GM23338 (cell line): Measurements from ENCODE around the gene PHF24. TPM values are rescaled to one million over a fixed set of nuclear protein-coding genes. Genes with fewer than 3 reads are reported as not detected.
A peak's percentile ranks its signal among the peaks of the same experiment; 100 is the strongest.

Source experiments
- ATAC-seq: fragments of 200-7000 bp; cut with Tn5 transposase; 3 replicates; pipeline ENCODE4 v1.9.1; 2020
- DNase-seq: peaks from one replicate; pipeline ENCODE4 v3.0.0-alpha.2; 2015; ENCODE audit warnings: low spot score
- H2AFZ ChIP-seq: fragments of 200-600 bp; sonication (generic); 2 replicates; pipeline ENCODE4 v1.8.0; 2016; ENCODE audit warnings: antibody characterized with exemption, mild to moderate bottlenecking, moderate library complexity
- H3F3A ChIP-seq: fragments of 200-600 bp; sonication (generic); replicated peaks from 2 replicates; pipeline ENCODE4 v1.8.0; 2017; ENCODE audit warnings: antibody characterized with exemption, mixed run types, low read depth
- H3K27ac ChIP-seq: fragments of 200-600 bp; sonication (generic); 2 replicates; pipeline ENCODE4 v1.6.1; 2016; ENCODE audit warnings: low read depth
- H3K27me3 ChIP-seq: fragments of 200-600 bp; sonication (generic); 2 replicates; pipeline ENCODE4 v1.8.0; 2016; ENCODE audit warnings: mild to moderate bottlenecking, mixed run types, moderate library complexity; ENCODE audit not compliant: insufficient read depth
- H3K36me3 ChIP-seq: fragments of 200-600 bp; sonication (generic); 2 replicates; pipeline ENCODE4 v1.8.0; 2016; ENCODE audit warnings: mild to moderate bottlenecking; ENCODE audit not compliant: insufficient read depth
- H3K4me1 ChIP-seq: fragments of 200-600 bp; sonication (generic); 2 replicates; pipeline ENCODE4 v1.8.0; 2016; ENCODE audit warnings: mild to moderate bottlenecking, moderate library complexity; ENCODE audit not compliant: insufficient read depth
- H3K4me2 ChIP-seq: fragments of 200-600 bp; sonication (generic); 2 replicates; pipeline ENCODE4 v1.7.1; 2017; ENCODE audit warnings: mixed run types
- H3K4me3 ChIP-seq: fragments of 200-600 bp; sonication (generic); 2 replicates; pipeline ENCODE4 v1.6.1; 2016; ENCODE audit warnings: mixed run types
- H3K79me2 ChIP-seq: fragments of 200-600 bp; sonication (generic); replicated peaks from 2 replicates; pipeline ENCODE4 v1.8.0; 2017; ENCODE audit warnings: mild to moderate bottlenecking; ENCODE audit not compliant: insufficient read depth
- H3K9me2 ChIP-seq: fragments of 200-600 bp; sonication (generic); 2 replicates; pipeline ENCODE4 v1.8.0; 2017; ENCODE audit not compliant: insufficient read depth
- H4K20me1 ChIP-seq: fragments of 200-600 bp; sonication (generic); replicated peaks from 2 replicates; pipeline ENCODE4 v1.8.0; 2017; ENCODE audit warnings: mild to moderate bottlenecking; ENCODE audit not compliant: insufficient read depth
- H3K27ac Mint-ChIP-seq: 2 replicates; pipeline ENCODE4 v1.8.0; 2020; ENCODE audit warnings: inconsistent platforms, mild to moderate bottlenecking, moderate library complexity, mixed read lengths
- H3K27me3 Mint-ChIP-seq: 3 replicates; pipeline ENCODE4 v1.8.0; 2022; ENCODE audit warnings: low read depth, mild to moderate bottlenecking, moderate library complexity, mixed read lengths, inconsistent platforms; ENCODE audit not compliant: insufficient read depth, poor library complexity
- H3K36me3 Mint-ChIP-seq: 3 replicates; pipeline ENCODE4 v1.8.0; 2021; ENCODE audit warnings: low read depth, mild to moderate bottlenecking, inconsistent platforms, moderate library complexity, mixed read lengths
- H3K4me1 Mint-ChIP-seq: 3 replicates; pipeline ENCODE4 v1.8.0; 2020; ENCODE audit warnings: mild to moderate bottlenecking, inconsistent platforms, mixed read lengths
- H3K4me3 Mint-ChIP-seq: 3 replicates; pipeline ENCODE4 v1.8.0; 2021; ENCODE audit warnings: moderate library complexity, mild to moderate bottlenecking, inconsistent platforms, mixed read lengths
- H3K9me3 Mint-ChIP-seq: 3 replicates; pipeline ENCODE4 v1.8.0; 2020; ENCODE audit warnings: moderate library complexity, mild to moderate bottlenecking, inconsistent platforms, mixed read lengths
- CREB1 ChIP-seq: fragments of 250-450 bp; sonication (Bioruptor Pico); IDR thresholded peaks from 2 replicates; pipeline ENCODE4 v1.5.0; 2020; ENCODE audit warnings: low read depth, mild to moderate bottlenecking, moderate library complexity
- EZH2 ChIP-seq: fragments of 200-600 bp; sonication (generic); IDR thresholded peaks from one replicate; pipeline ENCODE4 v1.8.0; 2017; ENCODE audit warnings: antibody characterized with exemption, mild to moderate bottlenecking, low read depth; ENCODE audit not compliant: unreplicated experiment
- EZH2phosphoT487 ChIP-seq: fragments of 200-600 bp; sonication (generic); IDR thresholded peaks from one replicate; pipeline ENCODE4 v1.8.1; 2018; ENCODE audit warnings: antibody characterized with exemption; ENCODE audit not compliant: unreplicated experiment
- NANOG ChIP-seq: IDR thresholded peaks from 2 replicates; pipeline ENCODE4 v1.6.1; 2016; ENCODE audit warnings: antibody characterized with exemption, borderline replicate concordance
- POLR2AphosphoS5 ChIP-seq: IDR thresholded peaks from 2 replicates; pipeline ENCODE4 v1.6.1; 2016; ENCODE audit warnings: antibody characterized with exemption, low read depth
- STAT1 ChIP-seq: IDR thresholded peaks from one replicate; pipeline ENCODE4 v1.6.1; 2016; ENCODE audit warnings: antibody characterized with exemption; ENCODE audit not compliant: unreplicated experiment
- ZNF114 ChIP-seq: fragments of 250-450 bp; sonication (Bioruptor Pico); IDR thresholded peaks from 2 replicates; pipeline ENCODE4 v1.5.0; 2020; ENCODE audit warnings: mild to moderate bottlenecking, moderate library complexity
- polyA plus RNA-seq: library from polyadenylated mRNA; unstranded; fragments of >200 nt; fragmentation: Nextera tagmentation; extraction: Ambion mirVana; gene quantifications from 2 replicates; pipeline ENCODE4 v1.2.1, GENCODE V29; 2016
- total RNA-seq: library from RNA; depleted of rRNA; stranded (reverse); fragments of >200 nt; shearing (Covaris generic); gene quantifications from 2 replicates; pipeline ENCODE4 v1.2.3, GENCODE V29; 2014
- TF ChIP-seq, protein P1 (sequence below): IDR thresholded peaks from one replicate; pipeline ENCODE4 v1.6.1; 2018; ENCODE audit warnings: antibody characterized with exemption; ENCODE audit not compliant: unreplicated experiment
- TF ChIP-seq, protein P2 (sequence below): IDR thresholded peaks from 2 replicates; pipeline ENCODE4 v1.6.1; 2016; ENCODE audit warnings: antibody characterized with exemption
- TF ChIP-seq, protein P3 (sequence below), 2 experiments: fragments of 200-600 bp in 1 of 2; sonication (generic) in 1 of 2; conservative IDR thresholded peaks; 2 replicates each; pipeline versions ENCODE4 v1.5.1 to v1.6.1; 2016 to 2017; ENCODE audit warnings: antibody characterized with exemption in 2 of 2, low read depth in 2 of 2, mild to moderate bottlenecking in 2 of 2, moderate library complexity in 1 of 2
- TF ChIP-seq, protein P4 (sequence below): fragments of 250-450 bp; sonication (Bioruptor Pico); IDR thresholded peaks from 2 replicates; pipeline ENCODE4 v1.5.0; 2020; ENCODE audit warnings: mild to moderate bottlenecking, moderate library complexity

PHF24 gene
- total and polyA plus RNA-seq, 2 experiments from 2014 or later: 0.05 to 0.14 TPM

DNA sequence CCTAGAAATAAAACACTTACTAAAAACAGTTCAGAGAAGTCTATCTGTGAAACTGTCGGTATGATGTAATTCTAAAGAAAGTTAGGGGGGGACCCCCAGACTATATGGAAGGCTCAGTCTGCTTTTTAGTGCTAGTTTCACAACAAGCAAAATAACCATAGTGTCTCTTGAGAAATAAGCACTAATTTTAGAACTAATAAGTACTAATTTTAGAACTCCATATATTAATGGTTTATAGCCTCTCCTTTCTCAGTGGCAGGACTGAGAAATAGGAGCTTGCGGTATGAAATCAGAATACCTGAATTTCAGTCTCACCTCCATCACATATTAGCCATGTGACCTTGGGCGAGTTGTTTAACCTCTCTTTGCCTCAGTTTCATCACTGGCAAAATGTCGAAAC lies 1.4 kb upstream of the PHF24 start (continued):
- no peak for TF ChIP-seq NANOG
- no peak for TF ChIP-seq ZNF114 (CRISPR knock-in tag)
- TF ChIP-seq POLR2AphosphoS5: no peak
- TF ChIP-seq, protein P1, sequence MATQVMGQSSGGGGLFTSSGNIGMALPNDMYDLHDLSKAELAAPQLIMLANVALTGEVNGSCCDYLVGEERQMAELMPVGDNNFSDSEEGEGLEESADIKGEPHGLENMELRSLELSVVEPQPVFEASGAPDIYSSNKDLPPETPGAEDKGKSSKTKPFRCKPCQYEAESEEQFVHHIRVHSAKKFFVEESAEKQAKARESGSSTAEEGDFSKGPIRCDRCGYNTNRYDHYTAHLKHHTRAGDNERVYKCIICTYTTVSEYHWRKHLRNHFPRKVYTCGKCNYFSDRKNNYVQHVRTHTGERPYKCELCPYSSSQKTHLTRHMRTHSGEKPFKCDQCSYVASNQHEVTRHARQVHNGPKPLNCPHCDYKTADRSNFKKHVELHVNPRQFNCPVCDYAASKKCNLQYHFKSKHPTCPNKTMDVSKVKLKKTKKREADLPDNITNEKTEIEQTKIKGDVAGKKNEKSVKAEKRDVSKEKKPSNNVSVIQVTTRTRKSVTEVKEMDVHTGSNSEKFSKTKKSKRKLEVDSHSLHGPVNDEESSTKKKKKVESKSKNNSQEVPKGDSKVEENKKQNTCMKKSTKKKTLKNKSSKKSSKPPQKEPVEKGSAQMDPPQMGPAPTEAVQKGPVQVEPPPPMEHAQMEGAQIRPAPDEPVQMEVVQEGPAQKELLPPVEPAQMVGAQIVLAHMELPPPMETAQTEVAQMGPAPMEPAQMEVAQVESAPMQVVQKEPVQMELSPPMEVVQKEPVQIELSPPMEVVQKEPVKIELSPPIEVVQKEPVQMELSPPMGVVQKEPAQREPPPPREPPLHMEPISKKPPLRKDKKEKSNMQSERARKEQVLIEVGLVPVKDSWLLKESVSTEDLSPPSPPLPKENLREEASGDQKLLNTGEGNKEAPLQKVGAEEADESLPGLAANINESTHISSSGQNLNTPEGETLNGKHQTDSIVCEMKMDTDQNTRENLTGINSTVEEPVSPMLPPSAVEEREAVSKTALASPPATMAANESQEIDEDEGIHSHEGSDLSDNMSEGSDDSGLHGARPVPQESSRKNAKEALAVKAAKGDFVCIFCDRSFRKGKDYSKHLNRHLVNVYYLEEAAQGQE: no peak
- no peak for TF ChIP-seq STAT1
- TF ChIP-seq EZH2: no peak
- no peak for TF ChIP-seq CREB1 (CRISPR knock-in tag)
- TF ChIP-seq, protein P2, sequence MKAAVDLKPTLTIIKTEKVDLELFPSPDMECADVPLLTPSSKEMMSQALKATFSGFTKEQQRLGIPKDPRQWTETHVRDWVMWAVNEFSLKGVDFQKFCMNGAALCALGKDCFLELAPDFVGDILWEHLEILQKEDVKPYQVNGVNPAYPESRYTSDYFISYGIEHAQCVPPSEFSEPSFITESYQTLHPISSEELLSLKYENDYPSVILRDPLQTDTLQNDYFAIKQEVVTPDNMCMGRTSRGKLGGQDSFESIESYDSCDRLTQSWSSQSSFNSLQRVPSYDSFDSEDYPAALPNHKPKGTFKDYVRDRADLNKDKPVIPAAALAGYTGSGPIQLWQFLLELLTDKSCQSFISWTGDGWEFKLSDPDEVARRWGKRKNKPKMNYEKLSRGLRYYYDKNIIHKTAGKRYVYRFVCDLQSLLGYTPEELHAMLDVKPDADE: no peak
- TF ChIP-seq EZH2phosphoT487: no peak
- TF ChIP-seq, protein P3, sequence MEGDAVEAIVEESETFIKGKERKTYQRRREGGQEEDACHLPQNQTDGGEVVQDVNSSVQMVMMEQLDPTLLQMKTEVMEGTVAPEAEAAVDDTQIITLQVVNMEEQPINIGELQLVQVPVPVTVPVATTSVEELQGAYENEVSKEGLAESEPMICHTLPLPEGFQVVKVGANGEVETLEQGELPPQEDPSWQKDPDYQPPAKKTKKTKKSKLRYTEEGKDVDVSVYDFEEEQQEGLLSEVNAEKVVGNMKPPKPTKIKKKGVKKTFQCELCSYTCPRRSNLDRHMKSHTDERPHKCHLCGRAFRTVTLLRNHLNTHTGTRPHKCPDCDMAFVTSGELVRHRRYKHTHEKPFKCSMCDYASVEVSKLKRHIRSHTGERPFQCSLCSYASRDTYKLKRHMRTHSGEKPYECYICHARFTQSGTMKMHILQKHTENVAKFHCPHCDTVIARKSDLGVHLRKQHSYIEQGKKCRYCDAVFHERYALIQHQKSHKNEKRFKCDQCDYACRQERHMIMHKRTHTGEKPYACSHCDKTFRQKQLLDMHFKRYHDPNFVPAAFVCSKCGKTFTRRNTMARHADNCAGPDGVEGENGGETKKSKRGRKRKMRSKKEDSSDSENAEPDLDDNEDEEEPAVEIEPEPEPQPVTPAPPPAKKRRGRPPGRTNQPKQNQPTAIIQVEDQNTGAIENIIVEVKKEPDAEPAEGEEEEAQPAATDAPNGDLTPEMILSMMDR (conservative IDR thresholded peaks at IDR 0.05; ENCODE audit: low read depth in 2 of 2): no peak

DNA sequence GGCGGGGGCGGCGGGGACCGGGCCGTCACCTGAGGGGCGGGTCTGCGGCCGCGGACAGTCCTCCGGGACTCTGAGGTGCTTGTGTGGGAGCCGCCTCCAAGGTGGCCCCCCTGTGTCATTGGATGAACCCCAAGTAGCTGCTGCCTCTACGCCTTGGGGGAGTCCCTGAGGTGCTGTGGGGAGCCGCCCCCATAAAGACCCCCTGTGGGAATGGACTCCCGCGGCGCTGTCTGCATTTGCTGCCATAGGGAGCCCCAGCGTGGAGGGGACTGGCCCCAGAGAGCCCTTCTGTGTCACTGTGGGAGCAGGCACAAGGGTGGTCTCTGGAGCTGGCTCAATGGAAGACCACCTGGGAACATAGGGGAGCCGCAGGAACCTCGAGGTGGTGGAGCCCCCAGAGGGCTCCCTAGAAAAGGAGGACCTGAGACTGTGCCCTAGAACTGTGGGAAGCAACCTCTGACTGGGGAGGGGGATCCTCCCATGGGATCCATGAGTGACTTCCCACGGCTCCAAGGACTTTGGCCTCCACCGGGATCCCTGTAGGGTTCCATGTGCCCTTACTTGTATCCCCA lies 412 bp downstream of the PHF24 start:
- H3K9me2 ChIP-seq: no peaks in the 10 kb centered on the region
- DNase-seq (no peak), ATAC-seq (peak; percentile 8; the same call in 2 of the 3 replicates)
- H3K27me3 Mint-ChIP-seq: peaks cover 26% of the 10 kb centered on the region
- peak overlapping the region; percentile 82 for H3K4me2 ChIP-seq
- H4K20me1 ChIP-seq: no peaks in the 10 kb centered on the region
- no peaks in the 10 kb centered on the region for H3K36me3 ChIP-seq
- no peak overlapping the region for H3K27ac ChIP-seq
- H3K27ac Mint-ChIP-seq: no peak overlapping the region
- H3K4me3 ChIP-seq: peak overlapping the region; percentile 63
- H3K4me1 Mint-ChIP-seq: peaks cover 19% of the 10 kb centered on the region; the same call in 2 of the 3 replicates
- H2AFZ ChIP-seq: peak overlapping the region; percentile 56; the same call in 1 of the 2 replicates
- no peaks in the 10 kb centered on the region for H3K36me3 Mint-ChIP-seq
- H3F3A ChIP-seq: 0 out of 2 replicates have a peak, but pooled peaks cover 3% of the 10 kb centered on the region
- peaks cover 69% of the 10 kb centered on the region for H3K27me3 ChIP-seq
- no peaks in the 10 kb centered on the region for H3K79me2 ChIP-seq
- no peaks in the 10 kb centered on the region for H3K9me3 Mint-ChIP-seq
- peaks cover 8% of the 10 kb centered on the region; the same call in 1 of the 2 replicates for H3K4me1 ChIP-seq
- H3K4me3 Mint-ChIP-seq: peak overlapping the region; percentile 65
- TF ChIP-seq, protein P4, sequence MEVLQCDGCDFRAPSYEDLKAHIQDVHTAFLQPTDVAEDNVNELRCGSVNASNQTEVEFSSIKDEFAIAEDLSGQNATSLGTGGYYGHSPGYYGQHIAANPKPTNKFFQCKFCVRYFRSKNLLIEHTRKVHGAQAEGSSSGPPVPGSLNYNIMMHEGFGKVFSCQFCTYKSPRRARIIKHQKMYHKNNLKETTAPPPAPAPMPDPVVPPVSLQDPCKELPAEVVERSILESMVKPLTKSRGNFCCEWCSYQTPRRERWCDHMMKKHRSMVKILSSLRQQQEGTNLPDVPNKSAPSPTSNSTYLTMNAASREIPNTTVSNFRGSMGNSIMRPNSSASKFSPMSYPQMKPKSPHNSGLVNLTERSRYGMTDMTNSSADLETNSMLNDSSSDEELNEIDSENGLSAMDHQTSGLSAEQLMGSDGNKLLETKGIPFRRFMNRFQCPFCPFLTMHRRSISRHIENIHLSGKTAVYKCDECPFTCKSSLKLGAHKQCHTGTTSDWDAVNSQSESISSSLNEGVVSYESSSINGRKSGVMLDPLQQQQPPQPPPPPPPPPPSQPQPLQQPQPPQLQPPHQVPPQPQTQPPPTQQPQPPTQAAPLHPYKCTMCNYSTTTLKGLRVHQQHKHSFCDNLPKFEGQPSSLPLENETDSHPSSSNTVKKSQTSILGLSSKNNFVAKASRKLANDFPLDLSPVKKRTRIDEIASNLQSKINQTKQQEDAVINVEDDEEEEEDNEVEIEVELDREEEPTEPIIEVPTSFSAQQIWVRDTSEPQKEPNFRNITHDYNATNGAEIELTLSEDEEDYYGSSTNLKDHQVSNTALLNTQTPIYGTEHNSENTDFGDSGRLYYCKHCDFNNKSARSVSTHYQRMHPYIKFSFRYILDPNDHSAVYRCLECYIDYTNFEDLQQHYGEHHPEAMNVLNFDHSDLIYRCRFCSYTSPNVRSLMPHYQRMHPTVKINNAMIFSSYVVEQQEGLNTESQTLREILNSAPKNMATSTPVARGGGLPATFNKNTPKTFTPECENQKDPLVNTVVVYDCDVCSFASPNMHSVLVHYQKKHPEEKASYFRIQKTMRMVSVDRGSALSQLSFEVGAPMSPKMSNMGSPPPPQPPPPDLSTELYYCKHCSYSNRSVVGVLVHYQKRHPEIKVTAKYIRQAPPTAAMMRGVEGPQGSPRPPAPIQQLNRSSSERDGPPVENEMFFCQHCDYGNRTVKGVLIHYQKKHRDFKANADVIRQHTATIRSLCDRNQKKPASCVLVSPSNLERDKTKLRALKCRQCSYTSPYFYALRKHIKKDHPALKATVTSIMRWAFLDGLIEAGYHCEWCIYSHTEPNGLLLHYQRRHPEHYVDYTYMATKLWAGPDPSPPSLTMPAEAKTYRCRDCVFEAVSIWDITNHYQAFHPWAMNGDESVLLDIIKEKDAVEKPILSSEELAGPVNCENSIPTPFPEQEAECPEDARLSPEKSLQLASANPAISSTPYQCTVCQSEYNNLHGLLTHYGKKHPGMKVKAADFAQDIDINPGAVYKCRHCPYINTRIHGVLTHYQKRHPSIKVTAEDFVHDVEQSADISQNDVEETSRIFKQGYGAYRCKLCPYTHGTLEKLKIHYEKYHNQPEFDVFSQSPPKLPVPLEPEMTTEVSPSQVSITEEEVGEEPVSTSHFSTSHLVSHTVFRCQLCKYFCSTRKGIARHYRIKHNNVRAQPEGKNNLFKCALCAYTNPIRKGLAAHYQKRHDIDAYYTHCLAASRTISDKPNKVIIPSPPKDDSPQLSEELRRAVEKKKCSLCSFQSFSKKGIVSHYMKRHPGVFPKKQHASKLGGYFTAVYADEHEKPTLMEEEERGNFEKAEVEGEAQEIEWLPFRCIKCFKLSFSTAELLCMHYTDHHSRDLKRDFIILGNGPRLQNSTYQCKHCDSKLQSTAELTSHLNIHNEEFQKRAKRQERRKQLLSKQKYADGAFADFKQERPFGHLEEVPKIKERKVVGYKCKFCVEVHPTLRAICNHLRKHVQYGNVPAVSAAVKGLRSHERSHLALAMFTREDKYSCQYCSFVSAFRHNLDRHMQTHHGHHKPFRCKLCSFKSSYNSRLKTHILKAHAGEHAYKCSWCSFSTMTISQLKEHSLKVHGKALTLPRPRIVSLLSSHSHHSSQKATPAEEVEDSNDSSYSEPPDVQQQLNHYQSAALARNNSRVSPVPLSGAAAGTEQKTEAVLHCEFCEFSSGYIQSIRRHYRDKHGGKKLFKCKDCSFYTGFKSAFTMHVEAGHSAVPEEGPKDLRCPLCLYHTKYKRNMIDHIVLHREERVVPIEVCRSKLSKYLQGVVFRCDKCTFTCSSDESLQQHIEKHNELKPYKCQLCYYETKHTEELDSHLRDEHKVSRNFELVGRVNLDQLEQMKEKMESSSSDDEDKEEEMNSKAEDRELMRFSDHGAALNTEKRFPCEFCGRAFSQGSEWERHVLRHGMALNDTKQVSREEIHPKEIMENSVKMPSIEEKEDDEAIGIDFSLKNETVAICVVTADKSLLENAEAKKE: no peak
- TF ChIP-seq NANOG (no peak), ZNF114 (CRISPR knock-in tag) (no peak), CREB1 (CRISPR knock-in tag) (no peak)
